GM12891 (cell line): Measurements from ENCODE around the gene ABTB2.

Source experiments
- PAX5 ChIP-seq: IDR thresholded peaks from 2 replicates; pipeline ENCODE4 v1.6.1; 2011; ENCODE audit warnings: low read length, moderate library complexity, mild to moderate bottlenecking; ENCODE audit not compliant: insufficient read depth, severe bottlenecking
- POLR2A ChIP-seq: IDR thresholded peaks from 2 replicates; pipeline ENCODE4 v1.6.1; 2011; ENCODE audit warnings: low read depth, low read length, control low read depth
- POLR2AphosphoS5 ChIP-seq: IDR thresholded peaks from 2 replicates; pipeline ENCODE4 v1.6.1; 2011; ENCODE audit warnings: low read depth, low read length, control low read depth
- TAF1 ChIP-seq: IDR thresholded peaks from 2 replicates; pipeline ENCODE4 v1.6.1; 2011; ENCODE audit warnings: low read depth, low read length, control low read depth

DNA sequence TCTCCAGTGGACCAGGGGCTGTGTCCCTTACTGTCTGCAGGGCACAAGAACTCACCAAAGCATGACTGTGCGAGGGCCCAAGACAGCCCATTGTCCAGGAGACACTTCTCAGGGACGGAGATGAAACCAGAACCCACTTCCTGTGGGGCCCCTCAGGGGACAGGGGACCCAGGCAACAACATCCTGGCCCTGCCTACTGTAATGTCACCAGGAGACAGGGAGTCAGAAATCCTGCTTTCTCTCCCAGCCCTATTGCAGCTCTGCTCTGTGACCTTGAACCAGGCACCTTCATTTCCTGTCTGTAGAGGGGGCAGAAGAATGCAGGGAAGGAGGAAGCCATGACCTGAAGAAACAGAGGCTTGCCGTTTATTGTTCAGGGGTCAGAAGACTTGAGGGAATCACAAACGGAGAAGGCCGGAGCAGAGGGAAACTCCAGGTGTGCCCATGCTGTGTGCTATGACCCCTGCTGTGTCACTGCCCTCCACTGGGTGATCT, 154.4 kb downstream of the ABTB2 start:
- TF ChIP-seq POLR2A (no peak), TAF1 (no peak), POLR2AphosphoS5 (no peak), PAX5 (no peak)
